LNCAP (cell line): Measurements from ENCODE around the gene IL3.

Experiments used
- TF ChIP-seq, protein P1 (sequence below): fragments of 450-650 bp; IDR thresholded peaks from 2 replicates; pipeline ENCODE4 v1.5.1; 2017; ENCODE audit warnings: mild to moderate bottlenecking

The IL3 gene

DNA sequence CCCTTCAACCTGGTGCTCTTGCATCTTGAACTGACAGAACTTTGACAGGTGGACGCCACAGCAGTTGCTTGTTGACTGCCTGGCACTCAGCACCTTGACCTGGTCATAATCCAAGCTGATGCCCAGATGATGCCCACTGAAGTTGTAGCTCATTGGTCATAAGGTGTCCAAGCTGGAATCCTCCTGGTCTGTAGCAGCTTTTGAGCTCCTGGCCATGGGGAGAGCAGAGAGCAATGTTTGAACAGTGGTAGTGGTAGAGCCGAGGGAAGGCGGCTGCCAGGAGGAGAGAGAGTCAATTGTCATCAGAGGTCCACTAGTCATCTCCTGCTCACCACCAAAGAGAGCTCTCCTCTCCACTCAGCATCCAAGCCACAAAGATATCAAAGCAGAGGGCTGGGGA, 36.4 kb downstream of the IL3 start:
- TF ChIP-seq, protein P1, sequence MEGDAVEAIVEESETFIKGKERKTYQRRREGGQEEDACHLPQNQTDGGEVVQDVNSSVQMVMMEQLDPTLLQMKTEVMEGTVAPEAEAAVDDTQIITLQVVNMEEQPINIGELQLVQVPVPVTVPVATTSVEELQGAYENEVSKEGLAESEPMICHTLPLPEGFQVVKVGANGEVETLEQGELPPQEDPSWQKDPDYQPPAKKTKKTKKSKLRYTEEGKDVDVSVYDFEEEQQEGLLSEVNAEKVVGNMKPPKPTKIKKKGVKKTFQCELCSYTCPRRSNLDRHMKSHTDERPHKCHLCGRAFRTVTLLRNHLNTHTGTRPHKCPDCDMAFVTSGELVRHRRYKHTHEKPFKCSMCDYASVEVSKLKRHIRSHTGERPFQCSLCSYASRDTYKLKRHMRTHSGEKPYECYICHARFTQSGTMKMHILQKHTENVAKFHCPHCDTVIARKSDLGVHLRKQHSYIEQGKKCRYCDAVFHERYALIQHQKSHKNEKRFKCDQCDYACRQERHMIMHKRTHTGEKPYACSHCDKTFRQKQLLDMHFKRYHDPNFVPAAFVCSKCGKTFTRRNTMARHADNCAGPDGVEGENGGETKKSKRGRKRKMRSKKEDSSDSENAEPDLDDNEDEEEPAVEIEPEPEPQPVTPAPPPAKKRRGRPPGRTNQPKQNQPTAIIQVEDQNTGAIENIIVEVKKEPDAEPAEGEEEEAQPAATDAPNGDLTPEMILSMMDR: no peak

DNA sequence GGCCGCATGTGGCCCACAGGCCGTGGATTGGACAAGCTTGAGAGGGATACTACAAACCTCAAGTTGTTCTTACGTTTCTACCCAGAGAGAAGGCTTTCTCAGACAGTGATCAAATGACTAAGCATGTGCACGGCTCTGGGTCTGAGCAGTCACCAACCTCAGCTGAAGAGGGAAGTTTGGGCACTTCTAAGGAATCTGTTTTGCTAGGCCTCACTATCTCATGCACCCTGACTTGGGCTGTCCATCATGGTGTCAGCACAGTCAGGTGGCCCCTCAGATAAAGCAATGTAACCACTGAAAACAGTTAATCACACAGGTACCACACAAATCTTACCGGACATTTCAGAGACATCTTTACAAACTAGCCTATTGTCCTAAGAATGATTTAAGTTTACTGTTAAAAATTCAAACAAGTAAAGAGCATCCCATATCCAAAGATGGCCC, 37.7 kb downstream of the IL3 start:
- TF ChIP-seq, protein P1: no peak

DNA sequence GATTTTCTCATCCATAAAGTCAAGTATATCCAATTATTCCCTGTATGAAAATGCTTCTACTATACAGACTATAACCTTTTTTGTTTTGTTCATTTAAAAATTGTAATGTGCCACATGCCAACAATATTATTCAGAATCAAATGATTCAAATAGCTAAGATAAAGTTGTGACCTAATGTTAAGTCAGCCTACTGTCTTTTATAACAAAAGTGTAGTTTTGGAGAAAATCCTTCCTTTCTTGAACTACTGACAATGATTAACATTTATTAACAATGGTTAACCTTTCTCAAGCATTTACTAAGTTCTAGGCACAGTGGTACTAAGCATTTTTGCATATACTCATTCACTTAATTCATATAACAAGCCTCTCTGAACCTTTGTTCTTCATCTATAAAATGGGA, 38.2 kb downstream of the IL3 start:
- TF ChIP-seq, protein P1: no peak

DNA sequence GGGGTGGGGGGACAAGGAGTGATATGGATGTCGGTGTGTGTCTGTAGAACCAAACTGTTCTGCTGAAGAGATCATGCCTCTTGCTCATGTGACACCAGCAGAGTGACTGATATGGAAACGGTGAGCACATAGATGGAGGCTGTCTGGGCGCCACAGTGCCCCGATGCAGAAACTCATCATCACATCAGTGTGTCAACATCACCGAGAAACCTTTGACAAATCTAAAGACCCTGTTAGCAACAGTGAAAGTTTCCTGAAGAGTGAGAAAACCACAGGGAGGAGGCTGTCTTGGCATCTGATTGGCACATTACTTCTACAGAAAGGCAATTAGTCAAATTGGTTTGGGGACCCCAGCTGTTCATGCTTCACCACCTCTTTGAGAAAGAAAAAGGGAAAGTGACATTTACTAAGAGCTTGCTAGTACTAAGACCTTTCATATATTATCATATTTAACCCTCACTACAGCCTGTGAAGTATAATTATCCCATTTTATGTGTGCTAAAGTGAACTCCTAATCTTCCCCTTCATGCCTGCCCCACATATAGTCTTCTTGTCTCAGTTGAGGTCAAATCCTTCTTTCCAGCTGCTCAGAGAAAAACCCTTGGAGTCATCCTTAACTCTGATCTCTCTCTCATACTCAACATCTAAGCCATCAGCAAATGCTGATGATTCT, 38.8 kb downstream of the IL3 start:
- TF ChIP-seq, protein P1: no peak

DNA sequence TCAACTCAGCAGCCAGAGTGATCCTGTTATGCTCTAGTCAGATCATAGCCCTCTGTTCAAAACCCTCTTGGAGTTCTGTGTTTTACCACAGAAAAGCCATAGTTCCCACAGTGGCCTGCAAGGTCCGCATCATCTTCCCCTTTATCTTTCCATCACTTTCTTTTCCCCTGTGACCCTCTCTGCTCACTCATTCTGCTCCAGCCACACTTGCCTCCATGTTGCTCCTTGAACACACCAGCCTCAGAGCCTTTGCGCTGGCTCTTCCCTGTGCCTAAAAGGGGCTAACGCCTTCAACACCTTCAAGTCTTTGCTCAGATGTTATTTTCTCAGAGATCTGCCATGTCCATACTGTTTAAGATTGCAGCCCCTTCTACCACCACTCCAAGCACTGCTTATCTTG, 39.5 kb downstream of the IL3 start:
- TF ChIP-seq, protein P1: no peak

DNA sequence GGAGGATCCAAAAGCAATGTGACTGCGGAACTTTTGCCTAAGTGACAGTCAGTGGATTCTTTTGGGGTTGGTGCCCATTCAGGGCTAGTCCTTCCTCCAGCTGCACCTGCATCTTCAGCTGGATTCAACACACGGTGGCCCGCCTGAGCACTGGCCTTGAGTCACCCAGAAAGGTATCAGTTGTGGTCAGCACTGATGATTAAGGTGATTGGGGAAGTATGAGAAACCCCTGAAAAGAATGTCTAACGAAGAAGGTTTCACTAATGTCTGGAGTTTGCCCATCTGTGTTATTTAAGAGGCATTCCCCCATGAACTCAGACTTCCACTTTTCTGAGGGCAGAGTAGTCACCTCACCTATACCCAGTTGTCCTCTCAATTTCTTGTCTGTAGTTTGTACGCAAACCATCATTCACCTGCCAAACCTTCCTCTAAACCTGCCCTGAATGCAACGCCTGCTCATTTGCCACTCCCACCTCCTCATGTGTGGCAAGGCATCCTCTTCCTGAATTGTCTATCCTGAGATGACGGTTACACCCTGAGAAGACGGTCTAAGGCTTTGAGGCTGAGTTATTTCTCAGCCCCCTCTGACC, 40.3 kb downstream of the IL3 start:
- TF ChIP-seq, protein P1: no peak

DNA sequence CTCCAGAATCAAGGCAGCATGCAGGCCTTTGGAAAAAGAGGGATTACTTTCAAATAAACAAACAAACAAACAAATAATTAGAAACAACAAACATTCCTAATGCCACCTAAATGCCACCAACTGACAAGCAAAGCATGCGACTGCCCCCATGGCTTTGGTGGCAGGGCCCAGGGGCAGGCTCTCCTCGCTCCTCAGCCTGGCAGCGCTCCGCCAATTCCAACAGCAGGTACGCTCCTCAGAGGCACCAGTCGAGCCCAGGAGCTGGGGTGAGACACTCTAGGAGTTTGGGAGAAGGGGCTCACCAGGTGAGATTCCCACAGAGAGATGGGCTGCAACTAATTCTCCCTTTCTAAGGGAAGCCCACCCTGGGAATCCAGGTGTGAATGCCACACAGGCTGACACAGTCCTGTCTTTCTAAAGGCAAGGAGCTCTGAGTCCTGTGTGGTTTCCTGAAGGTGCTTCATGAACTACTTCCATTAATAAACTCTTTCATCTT, 41.0 kb downstream of the IL3 start:
- TF ChIP-seq, protein P1: no peak
